Measurements from ENCODE around the gene S1PR3. TPM values are rescaled to one million over a fixed set of nuclear protein-coding genes. Genes with fewer than 3 reads are reported as not detected.

Gene S1PR3
- total RNA-seq, 1 donor from 2014 or later, result 18.3 TPM

DNA sequence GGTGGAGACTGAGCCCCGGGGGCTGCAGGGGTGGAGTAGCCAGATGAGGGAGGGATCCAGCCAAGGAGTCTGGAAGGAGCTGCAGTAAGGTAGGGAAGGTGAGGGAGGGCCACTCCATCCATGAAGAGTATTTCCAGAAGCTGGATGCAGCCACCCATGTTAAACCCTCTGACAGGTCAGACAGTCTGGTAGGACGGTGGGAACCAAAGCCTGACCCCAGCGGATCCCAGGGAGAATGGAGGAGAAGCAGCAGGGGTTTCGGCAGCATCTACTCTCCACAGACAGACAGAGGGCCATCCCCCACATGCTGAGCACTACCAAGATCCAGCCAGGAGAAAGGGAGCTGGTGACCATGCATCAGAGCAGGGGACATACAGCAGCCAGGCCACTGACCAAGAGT lies 22.5 kb upstream of the S1PR3 start:
- Mint-ChIP-seq H3K4me1 (ENCODE audit: unreplicated experiment) (no peaks in the 10 kb centered on the region), H3K4me3 (ENCODE audit: unreplicated experiment) (no peak overlapping the region), H3K9me3 (ENCODE audit: unreplicated experiment) (no peaks in the 10 kb centered on the region), H3K36me3 (ENCODE audit: low read depth, unreplicated experiment) (no peaks in the 10 kb centered on the region), H3K27me3 (ENCODE audit: unreplicated experiment) (peaks cover 3% of the 10 kb centered on the region), H3K27ac (ENCODE audit: unreplicated experiment) (no peak overlapping the region)
- TF ChIP-seq, protein P1, sequence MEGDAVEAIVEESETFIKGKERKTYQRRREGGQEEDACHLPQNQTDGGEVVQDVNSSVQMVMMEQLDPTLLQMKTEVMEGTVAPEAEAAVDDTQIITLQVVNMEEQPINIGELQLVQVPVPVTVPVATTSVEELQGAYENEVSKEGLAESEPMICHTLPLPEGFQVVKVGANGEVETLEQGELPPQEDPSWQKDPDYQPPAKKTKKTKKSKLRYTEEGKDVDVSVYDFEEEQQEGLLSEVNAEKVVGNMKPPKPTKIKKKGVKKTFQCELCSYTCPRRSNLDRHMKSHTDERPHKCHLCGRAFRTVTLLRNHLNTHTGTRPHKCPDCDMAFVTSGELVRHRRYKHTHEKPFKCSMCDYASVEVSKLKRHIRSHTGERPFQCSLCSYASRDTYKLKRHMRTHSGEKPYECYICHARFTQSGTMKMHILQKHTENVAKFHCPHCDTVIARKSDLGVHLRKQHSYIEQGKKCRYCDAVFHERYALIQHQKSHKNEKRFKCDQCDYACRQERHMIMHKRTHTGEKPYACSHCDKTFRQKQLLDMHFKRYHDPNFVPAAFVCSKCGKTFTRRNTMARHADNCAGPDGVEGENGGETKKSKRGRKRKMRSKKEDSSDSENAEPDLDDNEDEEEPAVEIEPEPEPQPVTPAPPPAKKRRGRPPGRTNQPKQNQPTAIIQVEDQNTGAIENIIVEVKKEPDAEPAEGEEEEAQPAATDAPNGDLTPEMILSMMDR (IDR thresholded peaks at IDR 0.05; ENCODE audit: unreplicated experiment), result no peak
- no peak for DNase-seq (ENCODE audit: low spot score)

DNA sequence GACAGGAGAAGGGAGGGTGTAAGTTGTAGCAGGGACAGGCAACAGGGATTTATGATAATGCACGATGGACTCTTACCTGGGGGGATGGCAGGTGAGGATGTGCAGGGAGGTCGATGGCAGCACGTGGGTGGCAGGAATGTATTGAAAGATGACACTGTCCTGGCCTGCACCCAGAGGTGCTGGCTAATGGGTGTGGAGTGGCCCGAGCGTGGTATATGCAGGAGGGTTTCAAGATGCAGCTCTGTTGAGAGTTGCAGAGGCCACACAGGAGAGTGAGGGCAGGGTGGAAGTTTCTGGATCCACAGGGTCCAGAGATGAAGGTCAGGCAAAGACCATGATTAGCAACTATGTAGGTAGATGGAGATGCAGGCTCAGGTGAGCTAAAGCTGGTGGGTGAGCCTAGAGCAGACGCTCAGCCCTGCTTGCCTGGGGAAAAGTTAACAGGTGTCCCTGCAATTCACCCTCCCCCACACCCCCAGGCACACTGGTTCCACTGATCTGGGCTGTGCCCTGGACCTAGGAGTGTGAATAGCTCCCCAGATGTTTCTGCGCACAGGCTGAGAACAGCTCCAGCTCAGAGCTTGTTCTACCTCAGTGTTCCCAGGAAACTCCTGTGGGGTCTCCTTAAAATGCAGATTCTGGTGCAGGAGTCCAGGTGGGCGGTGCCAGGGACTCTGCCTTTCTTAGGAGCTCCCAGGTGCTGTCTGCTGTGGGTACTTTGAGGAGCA lies 21.5 kb upstream of the S1PR3 start:
- Mint-ChIP-seq H3K4me1 (ENCODE audit: unreplicated experiment) (no peaks in the 10 kb centered on the region), H3K4me3 (ENCODE audit: unreplicated experiment) (no peak overlapping the region), H3K36me3 (ENCODE audit: low read depth, unreplicated experiment) (no peaks in the 10 kb centered on the region), H3K27ac (ENCODE audit: unreplicated experiment) (no peak overlapping the region), H3K27me3 (ENCODE audit: unreplicated experiment) (peaks cover 3% of the 10 kb centered on the region), H3K9me3 (ENCODE audit: unreplicated experiment) (no peaks in the 10 kb centered on the region)
- TF ChIP-seq, protein P1 (IDR thresholded peaks at IDR 0.05; ENCODE audit: unreplicated experiment), result no peak
- no peak for DNase-seq (ENCODE audit: low spot score)

DNA sequence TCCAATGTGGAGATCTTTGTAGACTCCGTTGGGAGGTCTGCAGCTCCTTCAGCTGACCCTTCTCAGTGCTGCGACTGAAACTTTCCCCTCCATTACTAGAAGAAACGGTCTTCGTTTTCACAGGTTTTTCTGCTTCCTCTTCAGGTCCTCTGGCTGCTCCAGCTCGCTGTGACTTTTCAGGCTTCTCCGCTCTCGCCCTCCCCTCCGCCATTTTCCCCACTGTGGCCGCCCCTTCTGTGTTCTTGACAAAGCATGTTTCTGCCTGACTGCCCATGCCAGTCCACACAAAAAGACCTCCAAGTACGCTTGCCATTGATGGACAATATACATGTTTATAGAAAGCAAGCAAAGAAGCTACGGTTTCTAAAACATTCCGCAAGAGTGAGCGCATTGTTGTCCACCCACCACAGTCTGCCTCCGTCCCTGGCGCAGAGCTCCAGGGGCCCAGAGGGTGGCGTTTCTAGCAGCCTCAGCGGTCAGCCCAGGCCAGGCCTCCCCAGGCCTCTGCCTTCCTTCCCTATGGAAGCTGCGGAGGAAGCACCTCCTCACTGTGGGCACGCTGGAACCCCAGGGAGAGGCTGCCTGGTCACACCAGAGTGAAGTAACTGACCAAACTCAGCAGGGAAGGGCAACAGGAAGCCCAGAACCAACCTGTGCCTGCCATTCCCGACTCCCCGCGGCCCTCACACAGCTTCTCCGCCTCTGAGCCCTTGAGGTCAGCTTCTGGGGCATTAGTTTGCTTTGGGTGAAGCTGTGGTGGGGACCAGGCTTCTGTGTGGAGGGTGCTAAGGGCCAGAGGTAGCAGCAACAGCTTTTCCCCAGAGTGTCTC lies 19.9 kb upstream of the S1PR3 start:
- peaks cover 3% of the 10 kb centered on the region for H3K27me3 Mint-ChIP-seq (ENCODE audit: unreplicated experiment)
- H3K4me1 Mint-ChIP-seq (ENCODE audit: unreplicated experiment), result no peaks in the 10 kb centered on the region
- TF ChIP-seq, protein P1 (IDR thresholded peaks at IDR 0.05; ENCODE audit: unreplicated experiment), result no peak
- H3K36me3 Mint-ChIP-seq (ENCODE audit: low read depth, unreplicated experiment), result no peaks in the 10 kb centered on the region
- no peak for DNase-seq (ENCODE audit: low spot score)
- no peak overlapping the region for H3K4me3 Mint-ChIP-seq (ENCODE audit: unreplicated experiment)
- H3K9me3 Mint-ChIP-seq (ENCODE audit: unreplicated experiment), result no peaks in the 10 kb centered on the region
- H3K27ac Mint-ChIP-seq (ENCODE audit: unreplicated experiment), result no peak overlapping the region

DNA sequence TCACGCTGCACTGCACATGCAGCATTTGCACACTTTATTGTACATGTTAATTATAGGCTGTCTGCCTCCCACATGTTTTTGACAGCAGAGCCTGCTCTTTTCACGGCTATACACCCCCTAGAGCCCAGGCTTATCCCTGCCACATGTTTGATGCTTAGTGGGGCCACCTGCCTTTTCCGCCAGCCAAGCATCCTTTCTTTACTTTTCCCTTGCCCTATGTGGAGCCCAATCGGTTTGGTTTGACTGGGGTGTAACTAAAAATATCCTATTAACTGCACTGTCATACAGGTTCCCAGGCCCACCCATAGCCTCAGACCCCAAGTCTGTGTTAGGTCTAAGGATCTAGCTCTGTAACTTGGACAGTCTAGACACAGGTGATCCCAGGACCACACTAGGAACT lies 18.9 kb upstream of the S1PR3 start:
- peaks cover 3% of the 10 kb centered on the region for H3K4me1 Mint-ChIP-seq (ENCODE audit: unreplicated experiment)
- no peaks in the 10 kb centered on the region for H3K9me3 Mint-ChIP-seq (ENCODE audit: unreplicated experiment)
- H3K27me3 Mint-ChIP-seq (ENCODE audit: unreplicated experiment), result peaks cover 3% of the 10 kb centered on the region
- DNase-seq (ENCODE audit: low spot score), result no peak
- no peaks in the 10 kb centered on the region for H3K36me3 Mint-ChIP-seq (ENCODE audit: low read depth, unreplicated experiment)
- TF ChIP-seq, protein P1 (IDR thresholded peaks at IDR 0.05; ENCODE audit: unreplicated experiment), result no peak
- no peak overlapping the region for H3K4me3 Mint-ChIP-seq (ENCODE audit: unreplicated experiment)
- H3K27ac Mint-ChIP-seq (ENCODE audit: unreplicated experiment), result no peak overlapping the region

Data from endothelial cell (in vitro differentiated cells).